GM10248 (cell line): ENCODE measurements around the gene ZNF48.

Experiments used
- CTCF ChIA-PET: fragments of 300-600 bp; sonication (Branson Sonifier 250); formaldehyde crosslinking; extraction: SDS; loops from one replicate; lab custom pipeline; 2021; ENCODE audit warnings: antibody characterized with exemption; lab: Yijun Ruan, JAX
- POLR2A ChIA-PET: fragments of 350-650 bp; sonication (Branson Sonifier 250); formaldehyde crosslinking; extraction: SDS; loops from one replicate; lab custom pipeline; 2020; ENCODE audit warnings: antibody characterized with exemption; lab: Yijun Ruan, JAX
- DNase-seq: peaks from one replicate; pipeline ENCODE4 v3.0.0; 2012; ENCODE audit errors: extremely low spot score
- CTCF ChIP-seq: IDR thresholded peaks from 2 replicates; pipeline ENCODE4 v1.5.1; 2012; ENCODE audit warnings: mild to moderate bottlenecking, low read depth; ENCODE audit errors: extremely low read depth, missing control alignments, control extremely low read depth

The ZNF48 gene

DNA sequence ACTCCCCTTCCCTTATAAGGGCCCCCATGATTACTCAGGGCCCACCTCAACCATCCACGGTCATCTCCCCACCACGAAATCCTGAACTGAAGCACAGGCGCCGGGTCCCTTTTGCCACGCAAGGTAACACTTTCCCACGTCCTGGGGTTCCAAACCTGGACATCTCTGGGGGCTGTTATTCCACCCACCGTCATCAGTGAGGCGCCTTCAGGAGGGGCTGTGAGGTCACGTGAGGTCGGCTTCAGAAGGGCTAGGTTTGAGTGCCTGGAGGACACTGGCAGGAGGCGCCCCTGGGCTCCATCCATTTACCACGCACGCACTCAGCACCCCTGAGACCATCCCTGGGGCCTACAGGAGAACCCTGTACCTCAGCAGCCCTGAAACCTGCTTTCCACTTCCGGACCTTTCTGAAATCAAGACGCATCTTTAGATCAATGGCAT is 44.2 kb upstream of the ZNF48 start:
- no peak for TF ChIP-seq CTCF
- DNase-seq = no peak
- CTCF ChIA-PET = no interaction called here
- POLR2A ChIA-PET = interaction anchor here (0.6 kb wide), 1 partner anchor 230 kb away, joined by 4 read pairs; no protein-coding TSS in a partner anchor

GRCh38 chr16:30351586-30352419 is 43.4 kb upstream of the ZNF48 start:
- no peak for TF ChIP-seq CTCF
- ChIA-PET CTCF (interaction anchor here (1.4 kb wide), 1 partner anchor 342 kb away, joined by 3 read pairs; no protein-coding TSS in a partner anchor), POLR2A (interaction anchor here (0.6 kb wide), 1 partner anchor 230 kb away, joined by 4 read pairs; no protein-coding TSS in a partner anchor)
- no peak for DNase-seq

- CTCF ChIA-PET = interaction anchor here (0.7 to 1.4 kb wide), 5 partner anchors 8 to 341 kb away, joined by 3 read pairs; no protein-coding TSS in a partner anchor
- DNase-seq = no peak
- no peak for TF ChIP-seq CTCF
- POLR2A ChIA-PET = no interaction called here
Measured at GRCh38 chr16:30352488-30353401, 42.5 kb upstream of the ZNF48 start.

DNA sequence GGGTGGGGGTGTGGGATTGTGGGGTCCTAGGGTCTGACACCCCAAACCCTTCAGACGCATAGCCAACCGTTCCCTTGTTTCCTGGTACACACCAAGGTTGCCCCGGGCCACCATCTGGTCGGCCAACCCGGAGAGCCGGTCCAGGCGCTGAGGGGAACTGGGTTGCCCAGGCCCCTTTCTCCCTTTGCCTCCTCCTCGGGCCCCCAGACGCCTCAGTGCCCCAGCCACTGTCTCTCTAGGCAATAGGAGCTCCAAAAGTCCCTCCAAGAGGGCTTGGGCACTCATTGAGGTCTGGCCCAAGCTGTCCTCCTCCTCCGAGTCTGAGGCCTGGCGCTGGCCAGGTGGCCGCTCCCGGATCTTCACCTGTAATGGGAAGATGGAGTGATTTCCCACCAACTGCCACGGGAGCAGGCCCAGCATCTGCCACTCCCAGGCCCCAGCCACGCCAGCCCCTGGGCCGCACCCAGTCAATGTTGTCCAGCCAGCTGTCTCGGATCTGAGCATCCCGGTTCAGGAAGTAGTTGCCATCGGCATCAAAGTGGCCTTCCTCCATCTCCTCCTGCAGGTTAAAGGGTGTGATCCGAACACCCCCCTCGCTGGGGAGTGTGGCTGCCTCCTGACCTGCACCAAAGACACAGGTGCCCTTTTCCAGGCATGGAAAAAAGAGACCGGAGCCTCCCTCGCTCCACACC is 41.6 kb upstream of the ZNF48 start:
- DNase-seq = no peak

DNA sequence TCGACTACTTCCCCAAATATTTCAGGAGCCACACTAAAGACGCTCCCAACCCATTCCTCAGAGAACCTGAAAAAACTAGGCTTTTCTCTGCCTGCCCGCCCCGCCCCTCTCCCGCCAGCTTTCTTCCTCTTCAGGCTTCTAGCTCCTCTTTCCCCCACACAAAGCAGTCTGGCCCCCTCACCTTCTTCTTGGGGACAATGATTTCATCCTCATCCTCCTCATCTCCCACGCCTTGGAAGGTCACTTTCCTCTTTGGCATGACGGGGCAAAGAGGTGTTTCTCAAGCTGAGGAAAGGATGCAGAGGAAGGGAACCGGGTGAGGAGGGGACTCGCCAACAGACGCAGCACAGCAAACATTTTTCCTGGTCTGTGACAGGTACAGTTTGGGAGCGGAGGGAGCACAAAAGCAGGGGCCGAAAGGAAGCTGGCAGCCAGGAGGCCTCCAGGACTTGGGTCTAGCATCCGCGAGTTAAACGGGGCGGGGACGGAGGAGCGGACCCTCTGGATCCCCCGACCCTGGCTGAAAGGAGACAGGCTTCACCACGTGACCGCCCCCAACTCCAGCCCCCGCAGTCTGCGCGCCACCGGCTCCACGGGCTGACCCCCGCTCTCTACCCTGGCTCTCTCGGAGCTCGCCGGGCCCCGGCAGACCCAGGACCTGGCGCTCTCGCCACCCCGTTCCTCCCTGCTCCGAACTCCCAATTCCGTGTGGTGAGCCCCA is 40.6 kb upstream of the ZNF48 start:
- ChIA-PET CTCF (interaction anchor here (1.1 to 3.4 kb wide), 6 partner anchors 11 to 304 kb away, joined by 3 to 14 read pairs (median 4); partner anchors contain the start of gene FBRS), POLR2A (interaction anchor here (1.7 to 2.4 kb wide), 2 partner anchors 14 to 16 kb away, joined by 5 to 11 read pairs; partner anchors contain the start of gene TBC1D10B)
- no peak for TF ChIP-seq CTCF
- DNase-seq = no peak

More for the DNA sequence above, 41.6 kb upstream of the ZNF48 start:
- CTCF ChIA-PET = interaction anchor here (1.0 to 3.4 kb wide), 6 partner anchors 9 to 305 kb away, joined by 3 to 14 read pairs (median 3); partner anchors contain the start of gene FBRS
- POLR2A ChIA-PET = no interaction called here
- TF ChIP-seq CTCF = no peak
